Rectal smooth muscle tissue (tissue), 1 donor: Measurements from ENCODE around the gene BMP10.

Experiments
- H3K27ac ChIP-seq: one replicate; pipeline ENCODE4 v1.7.0; 2013; ENCODE audit warnings: low read depth, low read length, inconsistent platforms
- H3K27me3 ChIP-seq: one replicate; pipeline ENCODE4 v1.7.0; 2013; ENCODE audit warnings: low read length; ENCODE audit not compliant: control insufficient read depth, insufficient read depth
- H3K36me3 ChIP-seq: one replicate; pipeline ENCODE4 v1.7.0; 2013; ENCODE audit warnings: low read length; ENCODE audit not compliant: control insufficient read depth, insufficient read depth
- H3K4me1 ChIP-seq: one replicate; pipeline ENCODE4 v1.7.0; 2013; ENCODE audit warnings: low read length; ENCODE audit not compliant: control insufficient read depth, insufficient read depth
- H3K4me3 ChIP-seq: one replicate; pipeline ENCODE4 v1.7.0; 2013; ENCODE audit warnings: low read length
- H3K9ac ChIP-seq: one replicate; pipeline ENCODE4 v1.7.0; 2013; ENCODE audit warnings: low read length

The BMP10 gene

GRCh38 chr2:68822207-68822872 lies 48.9 kb downstream of the BMP10 start:
- Histone ChIP-seq H3K4me1 (no peaks in the 10 kb centered on the region), H3K9ac (no peak overlapping the region), H3K27ac (no peak overlapping the region), H3K4me3 (no peak overlapping the region), H3K27me3 (no peaks in the 10 kb centered on the region), H3K36me3 (peaks cover 2% of the 10 kb centered on the region)

GRCh38 chr2:68819556-68819955 lies 51.6 kb downstream of the BMP10 start:
- Histone ChIP-seq H3K9ac (no peak overlapping the region), H3K27ac (no peak overlapping the region), H3K4me3 (no peak overlapping the region)

GRCh38 chr2:68817306-68817705 lies 53.9 kb downstream of the BMP10 start:
- Histone ChIP-seq H3K27me3 (no peaks in the 10 kb centered on the region), H3K4me3 (no peak overlapping the region), H3K27ac (no peak overlapping the region), H3K36me3 (no peaks in the 10 kb centered on the region), H3K4me1 (no peaks in the 10 kb centered on the region), H3K9ac (no peak overlapping the region)

More at GRCh38 chr2:68819556-68819955, 51.6 kb downstream of the BMP10 start:
- Histone ChIP-seq H3K4me1 (no peaks in the 10 kb centered on the region), H3K36me3 (peaks cover 2% of the 10 kb centered on the region), H3K27me3 (no peaks in the 10 kb centered on the region)
